H1 (cell line): ENCODE data around the gene CLBA1. TPM values are rescaled to one million over a fixed set of nuclear protein-coding genes. Genes with fewer than 3 reads are reported as not detected.

Experiments
- CTCF ChIA-PET: fragments of 300-600 bp; sonication (Branson Sonifier 250); formaldehyde crosslinking; loops from one replicate; lab custom pipeline; 2021; ENCODE audit not compliant: partially characterized antibody; lab: Charles Lee
- POLR2A ChIA-PET: fragments of 300-600 bp; sonication (Branson Sonifier 250); formaldehyde crosslinking; loops from one replicate; lab custom pipeline; 2021; ENCODE audit warnings: inconsistent platforms; ENCODE audit not compliant: partially characterized antibody; lab: Charles Lee
- DNase-seq, 2 experiments: peaks; one replicate each; pipeline versions ENCODE4 v3.0.0 to v3.0.0-alpha.2; 2010 to 2022; ENCODE audit warnings: low spot score in 2 of 2, low read depth in 1 of 2, mixed read lengths in 1 of 2
- FAIRE-seq: peaks from 2 replicates; lab custom pipeline; 2011; peaks lifted over from hg19 to GRCh38; lab: Jason Lieb, UNC
- H2AFZ ChIP-seq: 2 replicates; pipeline ENCODE4 v1.8.1; 2012; ENCODE audit warnings: low read length, inconsistent platforms
- H2AK5ac ChIP-seq: 2 replicates; pipeline ENCODE4 v1.6.1; 2013; ENCODE audit warnings: low read depth, low read length
- H2BK120ac ChIP-seq: replicated peaks from 2 replicates; pipeline ENCODE3; 2013; ENCODE audit warnings: low read depth, low read length, inconsistent platforms
- H2BK12ac ChIP-seq: 2 replicates; pipeline ENCODE4 v1.6.1; 2013; ENCODE audit warnings: low read depth, low read length
- H2BK15ac ChIP-seq: 2 replicates; pipeline ENCODE4 v1.6.1; 2013; ENCODE audit warnings: low read length
- H2BK20ac ChIP-seq: 2 replicates; pipeline ENCODE4 v1.6.1; 2013; ENCODE audit warnings: low read length
- H2BK5ac ChIP-seq: 2 replicates; pipeline ENCODE4 v1.6.1; 2013; ENCODE audit warnings: low read depth, low read length
- H3K14ac ChIP-seq: 2 replicates; pipeline ENCODE4 v1.6.1; 2013; ENCODE audit warnings: inconsistent platforms; ENCODE audit not compliant: insufficient read length
- H3K18ac ChIP-seq: 2 replicates; pipeline ENCODE4 v1.6.1; 2013; ENCODE audit warnings: low read length; ENCODE audit errors: extremely low read depth
- H3K23ac ChIP-seq: 2 replicates; pipeline ENCODE4 v1.6.1; 2013; ENCODE audit warnings: inconsistent platforms; ENCODE audit not compliant: insufficient read length
- H3K23me2 ChIP-seq: 2 replicates; pipeline ENCODE4 v1.6.1; 2013; ENCODE audit warnings: low read depth, low read length
- H3K27ac ChIP-seq: 2 replicates; pipeline ENCODE4 v1.6.1; 2011; ENCODE audit warnings: low read depth, low read length, inconsistent platforms
- H3K27me3 ChIP-seq, 4 experiments: replicated peaks in 1 of 4; 1 replicate in 1 of 4; 2 replicates in 3 of 4; pipeline versions ENCODE4 v1.6.1 to v1.8.1; 2011 to 2013; ENCODE audit warnings: low read length in 3 of 4, mild to moderate bottlenecking in 3 of 4, inconsistent platforms in 2 of 4, mixed read lengths in 2 of 4, moderate library complexity in 1 of 4; ENCODE audit not compliant: control insufficient read depth in 3 of 4, insufficient read depth in 3 of 4; ENCODE audit errors: extremely low read depth in 1 of 4
- H3K36me3 ChIP-seq, 4 experiments: 2 replicates each; pipeline versions ENCODE4 v1.6.1 to v1.8.1; 2011 to 2013; ENCODE audit warnings: mild to moderate bottlenecking in 4 of 4, low read length in 3 of 4, moderate library complexity in 2 of 4, control low read depth in 1 of 4, inconsistent platforms in 1 of 4; ENCODE audit not compliant: insufficient read depth in 4 of 4, control insufficient read depth in 2 of 4
- H3K4ac ChIP-seq: replicated peaks from 2 replicates; pipeline ENCODE3; 2013; ENCODE audit warnings: low read length, low read depth, mixed read lengths, inconsistent platforms; ENCODE audit not compliant: insufficient read length
- H3K4me1 ChIP-seq, 4 experiments: replicated peaks in 1 of 4; 1 replicate in 1 of 4; 2 replicates in 3 of 4; pipeline versions ENCODE4 v1.6.1 to v1.8.1; 2011 to 2013; ENCODE audit warnings: low read length in 3 of 4, inconsistent platforms in 2 of 4, mixed read lengths in 1 of 4; ENCODE audit not compliant: insufficient read depth in 4 of 4, control insufficient read depth in 3 of 4
- H3K4me2 ChIP-seq, 2 experiments: 2 replicates each; pipeline versions ENCODE4 v1.6.1 to v1.8.1; 2011 to 2013; ENCODE audit warnings: low read depth in 2 of 2, low read length in 2 of 2, control low read depth in 1 of 2, inconsistent platforms in 1 of 2, mild to moderate bottlenecking in 1 of 2; ENCODE audit not compliant: insufficient read depth in 1 of 2
- H3K4me3 ChIP-seq, 4 experiments: fragments of 200-600, 300-600 bp in 1 of 4; sonication (generic), shearing (Covaris generic), sonication (Bioruptor Twin) in 1 of 4; 2 replicates each; pipeline versions ENCODE4 v1.5.1 to v1.8.1; 2011 to 2016; ENCODE audit warnings: low read length in 4 of 4, low read depth in 3 of 4, control low read depth in 2 of 4, inconsistent platforms in 2 of 4, mild to moderate bottlenecking in 2 of 4, mixed read lengths in 1 of 4, moderate library complexity in 1 of 4; ENCODE audit not compliant: insufficient read depth in 2 of 4; ENCODE audit errors: extremely low read depth in 1 of 4
- H3K56ac ChIP-seq: replicated peaks from 2 replicates; pipeline ENCODE3; 2013; ENCODE audit warnings: low read depth, mild to moderate bottlenecking, mixed read lengths, low read length, inconsistent platforms; ENCODE audit not compliant: insufficient read length
- H3K79me1 ChIP-seq: 2 replicates; pipeline ENCODE4 v1.6.1; 2013; ENCODE audit warnings: low read depth, low read length, control low read depth
- H3K79me2 ChIP-seq, 2 experiments: 2 replicates each; pipeline versions ENCODE4 v1.6.1 to v1.8.1; 2012 to 2013; ENCODE audit warnings: low read length in 2 of 2, mild to moderate bottlenecking in 2 of 2, inconsistent platforms in 1 of 2; ENCODE audit not compliant: insufficient read depth in 2 of 2, control insufficient read depth in 1 of 2
- H3K9ac ChIP-seq, 4 experiments: replicated peaks in 1 of 4; 1 replicate in 1 of 4; 2 replicates in 3 of 4; pipeline versions ENCODE4 v1.6.1 to v1.8.1; 2011 to 2013; ENCODE audit warnings: low read depth in 3 of 4, low read length in 3 of 4, control low read depth in 2 of 4, mild to moderate bottlenecking in 2 of 4, moderate library complexity in 2 of 4, inconsistent platforms in 1 of 4; ENCODE audit errors: extremely low read depth in 1 of 4
- H3K9me3 ChIP-seq, 2 experiments: 2 replicates each; pipeline versions ENCODE4 v1.6.1 to v1.8.1; 2012 to 2013; ENCODE audit warnings: mild to moderate bottlenecking in 2 of 2, moderate library complexity in 2 of 2, control low read depth in 1 of 2, inconsistent platforms in 1 of 2, low read depth in 1 of 2, low read length in 1 of 2, mixed read lengths in 1 of 2; ENCODE audit not compliant: insufficient read depth in 2 of 2
- H4K20me1 ChIP-seq, 2 experiments: replicated peaks in 1 of 2; 2 replicates each; pipeline versions ENCODE3 to v1.8.1; 2011 to 2013; ENCODE audit warnings: inconsistent platforms in 2 of 2, low read length in 2 of 2, mild to moderate bottlenecking in 1 of 2; ENCODE audit not compliant: insufficient read depth in 2 of 2, control insufficient read depth in 1 of 2
- H4K5ac ChIP-seq: 2 replicates; pipeline ENCODE4 v1.6.1; 2013; ENCODE audit warnings: low read length, low read depth, mixed read lengths, inconsistent platforms; ENCODE audit not compliant: insufficient read length
- H4K8ac ChIP-seq: 2 replicates; pipeline ENCODE4 v1.8.0; 2013; ENCODE audit warnings: mild to moderate bottlenecking, moderate library complexity, low read length, inconsistent platforms; ENCODE audit not compliant: insufficient read depth; ENCODE audit errors: extremely low read depth
- H4K91ac ChIP-seq: replicated peaks from 2 replicates; pipeline ENCODE3; 2013; ENCODE audit warnings: low read length, mixed read lengths, inconsistent platforms; ENCODE audit not compliant: insufficient read length
- KDM4A ChIP-seq: IDR thresholded peaks from one replicate; pipeline ENCODE4 v1.7.1; 2012; ENCODE audit warnings: low read depth, mild to moderate bottlenecking, moderate library complexity, low read length, inconsistent platforms; ENCODE audit not compliant: severe bottlenecking
- WGBS, 2 experiments: shearing (Covaris generic) in 1 of 2; methylation state at CpG; one replicate each; pipeline versions ENCODE4 v1.1.6 to v1.1.7; 2013 to 2015; ENCODE audit warnings: low lambda C conversion rate in 2 of 2, mixed read lengths in 2 of 2, inconsistent platforms in 1 of 2, low coverage in 1 of 2, missing lambda C conversion rate in 1 of 2; ENCODE audit not compliant: insufficient replicate concordance in 2 of 2, insufficient coverage in 1 of 2, insufficient read length in 1 of 2; ENCODE audit errors: extremely low coverage in 1 of 2, missing lambda C conversion rate in 1 of 2; 5-methylcytosine and 5-hydroxymethylcytosine counted together
- polyA plus RNA-seq, 7 experiments: library from polyadenylated mRNA; depleted of rRNA in 3 of 7; stranded (reverse) in 5 of 7; unstranded in 2 of 7; fragments of >200 nt in 5 of 7; fragments of 200-250 nt in 2 of 7; gene quantifications; 1 replicate in 5 of 7; 2 replicates in 1 of 7; 4 replicates in 1 of 7; pipeline versions ENCODE4 v1.2.1 to v1.2.3, GENCODE V29; 2011 to 2013; ENCODE audit warnings: missing spikeins in 2 of 7, mixed read lengths in 2 of 7
- total RNA-seq: library from RNA; stranded (reverse); fragmentation: NEBNext Ultra II Directional; extraction: Animal tissue kit (Norgen Biotek cat#: 25700); gene quantifications from 2 replicates; pipeline ENCODE4 v1.2.1, GENCODE V29; 2021

Gene CLBA1
- total and polyA plus RNA-seq, 2 of the 8 experiments (the other 6 are each of a cell fraction or from before 2014, with no cell fraction given): 1.6 to 2.4 TPM

- Histone ChIP-seq H3K23ac (no peak overlapping the region), H4K5ac (no peak overlapping the region), H4K20me1 (peaks cover 43 to 68% of the 10 kb centered on the region in 2 experiments), H3K27ac (no peak overlapping the region), H3K27me3 (no peaks in the 10 kb centered on the region), H3K18ac (no peak overlapping the region), H3K14ac (no peak overlapping the region), H2BK120ac (no peak overlapping the region), H2BK20ac (no peak overlapping the region), H3K4ac (no peak overlapping the region), H3K79me2 (peaks cover 54 to 81% of the 10 kb centered on the region in 2 experiments), H2BK15ac (no peak overlapping the region), H3K36me3 (peaks cover 10 to 38% (median 23%) of the 10 kb centered on the region in 4 experiments; a peak in 7 of 8 replicates), H4K91ac (no peak overlapping the region), H3K4me2 (no peak overlapping the region), H3K4me3 (no peak overlapping the region), H3K23me2 (no peaks in the 10 kb centered on the region), H3K56ac (no peak overlapping the region), H2BK12ac (no peak overlapping the region), H3K9me3 (no peaks in the 10 kb centered on the region), H3K4me1 (peaks cover 4 to 10% (median 7%) of the 10 kb centered on the region in 4 experiments; a peak in 5 of 7 replicates), H2BK5ac (no peak overlapping the region), H3K79me1 (peaks cover 15% of the 10 kb centered on the region), H4K8ac (no peak overlapping the region), H2AK5ac (no peak overlapping the region), H3K9ac (no peak overlapping the region), H2AFZ (no peak overlapping the region)
- 64% methylated on average over 8 of the region's 8 CpGs; no CpG with 5 or more reads in 1 of the 2 experiments for WGBS, 2 experiments
- no peak for TF ChIP-seq KDM4A
- no peak for FAIRE-seq
- POLR2A ChIA-PET: interaction anchor here (0.6 to 1.7 kb wide), 4 partner anchors 12 to 166 kb away, joined by 3 to 4 read pairs (median 3); no protein-coding TSS in a partner anchor
- CTCF ChIA-PET: interaction anchor here (1.0 to 2.7 kb wide), 6 partner anchors 13 to 142 kb away, joined by 3 to 10 read pairs (median 5); no protein-coding TSS in a partner anchor
- DNase-seq: no peak
Measured at GRCh38 chr14:105013150-105013785, 27.7 kb downstream of the CLBA1 start.
